HG03095 (cell line): ENCODE measurements around the gene SLC25A10.
"Not testable (repeated sequence)": the region's sequence is repeated elsewhere in the genome, so short reads cannot be mapped to it uniquely, and the experiment has no call there.

Source experiments
- ATAC-seq: cut with Tn5 transposase; IDR thresholded peaks from one replicate; pipeline ENCODE4 v1.9.1; 2021; ENCODE audit warnings: moderate library complexity; ENCODE audit not compliant: unreplicated experiment

Gene SLC25A10

DNA sequence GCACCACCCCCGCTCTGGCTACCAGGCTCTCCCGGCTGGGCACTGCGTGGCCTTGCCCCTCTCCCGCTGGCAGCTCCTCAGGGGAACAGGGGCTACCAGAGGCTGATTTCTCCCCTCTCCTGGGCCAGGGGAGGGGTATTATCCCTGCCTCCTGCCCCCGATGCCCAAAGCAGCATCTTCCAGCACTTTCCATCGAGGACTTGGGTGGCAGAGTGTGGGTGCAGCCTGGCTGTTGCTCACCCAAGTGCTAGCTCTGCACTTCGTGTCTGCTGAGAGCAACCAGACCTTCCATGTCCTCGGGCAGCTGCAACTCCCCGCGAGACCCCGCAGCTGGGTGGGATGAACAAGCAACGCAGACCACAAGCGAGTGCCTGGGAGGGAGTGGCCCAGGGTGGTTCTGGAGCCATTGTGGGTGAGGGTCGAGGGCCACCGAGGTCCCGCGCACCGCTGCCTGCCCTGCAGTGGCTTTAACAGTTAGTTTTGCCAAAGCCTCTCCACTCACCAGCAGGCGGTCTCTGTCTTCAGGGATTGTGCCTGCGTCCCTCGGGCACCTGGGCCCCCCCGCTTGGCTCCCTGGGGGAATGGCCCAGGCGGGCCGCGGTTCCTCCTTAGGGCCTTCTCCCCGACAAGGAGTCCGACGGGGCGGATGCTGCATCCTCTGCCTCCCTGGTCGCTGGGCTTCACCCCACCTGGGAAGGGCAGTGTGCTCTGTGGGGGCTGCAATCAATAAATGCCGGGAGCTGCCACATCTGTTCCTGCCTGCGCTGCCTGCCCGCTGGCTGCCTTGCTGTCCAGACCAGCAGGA is 8.4 kb downstream of the SLC25A10 start:
- no peak for ATAC-seq

DNA sequence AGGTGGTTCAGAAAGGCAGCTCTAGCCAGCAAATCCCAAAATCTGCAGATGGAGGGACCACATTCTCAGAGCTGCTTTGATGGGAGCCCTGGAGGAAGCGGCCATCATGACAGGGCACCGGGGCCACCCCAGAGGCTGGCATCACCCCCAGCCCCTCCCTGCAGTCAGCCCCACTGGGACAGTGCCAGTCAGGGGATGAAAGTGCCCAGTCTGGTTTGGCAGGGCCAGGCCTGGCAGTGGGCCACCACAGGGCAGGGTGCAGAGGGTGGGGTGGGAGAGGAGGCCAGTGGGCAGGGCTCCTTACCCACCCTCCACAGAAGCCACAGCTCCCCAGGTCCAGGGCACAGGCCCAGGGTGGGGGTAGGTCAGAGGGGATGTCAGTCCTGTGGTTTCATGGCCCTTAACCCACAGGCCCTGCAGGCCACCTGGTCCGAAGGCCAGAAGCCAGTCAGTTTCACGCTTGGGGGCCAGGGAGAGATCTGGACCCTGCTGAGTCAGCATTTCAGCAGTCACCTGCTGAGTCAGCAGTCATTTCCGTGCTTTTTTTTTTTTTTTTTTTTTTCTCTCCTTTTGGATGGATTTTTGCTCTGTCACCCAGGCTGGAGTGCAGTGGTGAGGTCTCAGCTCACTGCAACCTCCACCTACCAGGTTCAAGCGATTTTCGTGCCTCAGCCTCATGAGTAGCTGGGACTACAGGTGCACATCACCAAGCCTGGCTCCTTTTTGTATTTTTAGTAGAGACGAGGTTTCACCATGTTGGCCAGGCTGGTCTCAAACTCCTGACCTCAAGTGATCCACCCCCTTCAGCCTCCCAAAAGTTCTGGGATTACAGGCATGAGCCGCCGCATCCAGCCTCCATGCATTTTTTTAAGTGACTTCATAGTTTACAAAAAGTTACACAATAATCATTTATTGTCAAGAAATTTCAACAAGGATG is 10.4 kb downstream of the SLC25A10 start:
- no peak for ATAC-seq

DNA sequence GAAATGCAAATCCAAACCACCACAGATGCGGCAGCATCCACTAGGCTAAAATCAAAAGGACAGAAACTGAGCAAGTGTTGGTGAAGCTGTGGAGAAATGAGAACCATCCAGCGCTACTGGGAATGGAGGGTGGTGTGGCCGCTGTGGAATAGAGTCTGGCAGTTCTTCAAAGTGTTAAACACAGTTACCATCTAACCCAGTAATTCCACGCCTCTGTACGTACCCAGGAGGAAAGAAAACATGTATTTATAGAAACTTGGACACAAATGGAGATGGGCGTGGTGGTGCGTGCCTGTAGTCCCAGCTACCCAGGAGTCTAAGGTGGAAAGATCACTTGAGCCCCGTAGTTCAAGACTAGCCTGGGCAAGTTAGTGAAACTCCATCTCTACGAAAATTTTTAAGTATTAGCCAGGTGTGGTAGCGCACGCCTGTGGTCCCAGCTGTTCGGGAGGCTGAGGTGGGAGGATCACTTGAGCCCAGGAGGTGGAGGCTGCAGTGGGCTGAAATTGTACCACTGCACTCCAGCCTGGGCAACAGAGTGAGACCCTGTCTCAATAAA is 11.6 kb downstream of the SLC25A10 start:
- ATAC-seq: no peak

DNA sequence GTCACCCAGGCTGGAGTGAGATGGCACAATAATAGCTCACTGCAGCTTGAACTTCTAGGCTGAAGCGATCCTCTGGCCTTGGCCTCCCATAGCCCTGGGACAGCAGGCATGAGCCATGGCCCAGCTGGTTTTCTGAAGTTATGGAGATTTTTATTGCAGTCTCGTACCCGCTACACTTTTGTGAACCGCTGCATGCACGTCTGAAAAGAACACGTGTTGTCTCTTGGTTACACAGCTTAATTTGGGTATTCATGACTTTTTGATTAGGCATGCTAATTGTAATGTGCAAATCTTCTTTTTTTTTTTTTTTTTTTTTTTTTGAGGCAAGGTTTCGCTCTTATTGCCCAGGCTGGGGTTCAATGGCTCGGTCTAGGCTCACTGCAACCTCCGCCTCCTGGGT is 13.4 kb downstream of the SLC25A10 start:
- ATAC-seq: no peak

DNA sequence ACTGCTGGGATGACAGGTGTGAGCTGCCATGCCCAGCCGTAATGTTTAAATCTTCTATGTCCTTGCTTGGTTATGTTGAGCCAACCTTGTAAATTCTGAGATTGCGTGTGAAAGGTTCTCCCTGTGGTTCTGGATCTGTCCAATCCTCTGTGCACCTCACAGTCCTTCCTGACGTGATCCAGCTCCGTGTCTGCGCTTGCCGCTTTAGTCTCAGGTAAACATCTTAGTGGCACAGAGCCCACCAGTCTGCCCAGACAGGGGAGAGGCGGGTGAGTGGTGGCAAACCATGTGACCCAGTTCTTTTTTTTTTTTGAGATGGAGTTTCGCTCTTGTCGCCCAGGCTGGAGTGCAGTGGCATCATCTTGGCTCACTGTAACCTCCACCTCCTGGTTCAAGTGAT is 13.9 kb downstream of the SLC25A10 start:
- ATAC-seq: no peak

DNA sequence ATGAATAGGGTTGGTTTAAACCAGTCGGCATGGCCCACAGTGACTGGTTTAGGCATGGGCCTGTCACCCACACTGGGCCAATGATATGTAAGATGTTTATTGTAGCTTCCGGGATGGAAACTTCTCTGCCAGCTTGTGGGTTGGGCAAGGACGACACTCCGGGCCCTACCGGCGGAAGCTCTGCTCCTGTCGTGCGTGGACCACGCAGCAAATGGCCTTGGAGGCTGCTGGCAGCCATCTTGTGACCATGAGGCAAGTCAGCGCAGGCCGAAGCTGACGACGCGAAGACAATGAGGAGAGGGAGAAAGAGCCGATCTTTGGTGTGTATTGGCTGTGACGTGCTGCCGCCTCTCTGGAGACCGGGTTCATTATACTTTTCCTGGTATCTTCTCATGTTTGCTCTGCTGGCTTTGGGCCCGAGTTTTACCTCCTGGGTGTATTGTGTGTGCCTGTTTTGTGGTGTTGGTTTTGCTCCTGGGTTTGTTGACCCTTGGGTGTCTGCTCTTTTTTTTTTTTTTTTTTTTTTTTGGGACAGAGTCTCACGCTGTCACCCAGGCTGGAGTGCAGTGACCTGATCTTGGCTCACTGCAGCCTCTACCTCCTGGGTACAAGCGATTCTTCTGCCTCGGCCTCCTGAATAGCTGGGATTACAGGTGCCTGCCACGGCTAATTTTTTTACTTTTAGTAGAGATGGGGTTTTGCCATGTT is 15.4 kb downstream of the SLC25A10 start:
- no peak for ATAC-seq

DNA sequence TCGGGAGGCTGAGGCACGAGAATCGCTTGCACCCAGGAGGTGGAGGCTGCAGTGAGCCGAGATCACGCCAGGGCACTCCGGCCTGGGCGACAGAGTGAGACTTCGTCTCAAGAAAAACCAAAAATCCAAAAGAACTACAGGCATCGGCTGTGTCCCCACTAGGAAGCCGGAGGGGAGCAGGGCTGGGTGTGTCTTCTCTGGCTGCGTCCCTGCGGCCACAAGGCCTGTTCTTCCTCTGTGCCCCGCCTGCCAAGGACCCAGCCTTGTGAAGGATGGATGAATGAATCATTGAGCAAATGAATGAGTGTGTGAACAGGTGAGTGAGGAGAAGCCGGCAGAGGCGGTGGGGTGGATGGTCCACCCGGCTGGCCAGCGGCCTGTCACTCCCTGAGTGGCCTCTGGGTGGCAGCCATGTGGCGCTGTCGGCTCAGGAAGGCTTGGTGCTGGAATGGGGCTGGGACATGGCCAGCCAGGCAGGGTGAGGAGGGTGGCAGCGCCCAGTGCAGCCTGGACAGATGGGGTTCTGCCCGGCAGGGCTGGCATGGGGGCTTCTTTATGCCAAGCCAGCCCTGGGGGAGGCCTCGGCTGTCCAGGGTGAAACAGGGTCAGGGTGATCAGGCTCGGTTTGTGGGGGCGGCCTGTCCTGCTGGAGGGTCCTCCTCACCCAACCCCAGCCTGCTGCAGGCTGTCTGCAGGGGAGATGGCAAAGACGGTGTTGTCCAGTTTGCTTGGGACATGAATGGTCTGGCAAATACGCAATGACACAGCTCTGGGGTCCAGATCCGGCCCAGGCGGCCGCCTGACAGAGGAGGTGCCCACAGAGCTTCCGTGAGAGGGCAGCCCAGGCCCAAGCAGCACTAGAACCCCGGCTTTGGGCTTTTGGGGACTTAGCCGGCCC is 21.7 kb downstream of the SLC25A10 start:
- no peak for ATAC-seq

DNA sequence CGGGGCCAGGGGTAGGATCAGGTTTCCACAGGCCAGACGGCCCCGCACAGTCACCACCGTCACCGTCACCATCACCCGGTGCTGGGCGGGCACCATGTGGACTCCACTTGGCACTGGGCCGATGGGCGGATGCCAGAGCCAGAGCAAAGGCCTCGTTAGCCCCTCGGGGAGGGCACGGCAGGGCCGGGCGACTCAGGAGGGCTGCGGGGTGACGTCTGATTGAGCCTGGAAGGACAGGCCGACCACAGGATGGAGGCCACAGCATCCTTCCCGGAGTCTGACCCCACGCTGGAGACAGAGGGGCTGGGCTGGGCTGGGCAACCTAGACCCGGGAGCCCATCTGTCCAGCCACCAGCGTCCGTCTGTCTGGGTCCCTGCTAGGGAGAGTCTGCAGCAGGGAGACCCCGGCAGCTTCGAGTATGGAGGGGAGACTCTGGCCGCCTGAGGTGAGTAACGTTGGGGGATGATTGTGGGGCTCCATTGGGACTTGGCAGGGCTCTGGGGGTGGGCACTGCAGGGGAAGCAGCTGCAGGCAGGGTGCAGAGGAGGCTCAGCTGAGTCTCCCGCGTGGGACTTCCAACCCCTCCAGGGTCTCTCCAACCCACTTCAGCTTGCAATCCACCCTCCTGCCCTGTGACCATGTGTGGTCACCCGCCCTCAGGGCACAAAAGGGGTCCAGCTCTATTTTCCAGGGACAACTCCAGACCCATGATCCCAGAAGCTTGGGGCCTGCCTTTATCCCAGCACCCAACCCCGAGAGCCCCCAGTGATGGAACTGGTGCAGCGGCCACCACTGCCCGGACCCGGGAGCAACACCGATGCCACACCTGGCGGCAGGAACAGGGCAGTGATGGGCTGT is 22.6 kb downstream of the SLC25A10 start:
- ATAC-seq: no peak

DNA sequence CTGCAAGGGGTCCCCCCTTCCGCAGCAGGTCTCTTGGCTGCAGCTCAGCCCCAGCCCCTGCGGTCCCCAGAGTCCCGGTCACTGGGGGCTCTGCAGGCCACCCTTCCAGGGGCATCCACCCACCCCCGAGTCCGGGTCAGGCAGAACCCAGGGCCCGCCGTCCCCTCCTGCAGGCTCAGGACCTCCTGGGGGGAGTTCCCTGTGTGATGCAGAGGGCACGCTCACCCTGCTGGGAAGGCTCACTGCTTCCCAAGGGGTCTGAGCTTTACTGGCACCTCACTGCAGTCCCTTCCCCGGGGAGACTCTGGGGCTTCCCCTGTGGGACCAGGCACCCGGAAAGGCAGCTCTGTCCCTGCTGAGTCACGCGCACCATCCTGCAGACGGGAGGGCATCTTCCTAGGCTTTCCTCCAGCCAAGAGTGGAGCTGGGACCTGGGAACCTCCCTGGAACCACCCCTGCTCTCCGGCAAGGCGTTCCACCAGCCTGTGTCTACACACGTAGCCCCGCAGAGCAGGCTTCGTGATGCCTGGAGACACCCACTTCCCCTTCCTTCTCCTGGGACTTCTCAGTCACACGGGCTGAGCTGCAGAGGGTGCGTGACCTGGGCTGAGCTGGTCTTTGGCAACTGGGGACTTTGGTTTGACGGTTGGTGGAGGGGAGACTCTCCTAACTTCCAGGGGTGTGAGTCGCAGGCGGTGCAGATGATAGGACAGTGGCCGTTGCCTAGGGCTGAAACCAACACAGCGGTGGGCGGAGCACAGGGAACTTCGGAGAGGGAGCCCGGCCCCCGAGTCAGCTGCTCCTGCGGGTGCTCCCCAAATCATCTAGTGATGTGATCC is 23.4 kb downstream of the SLC25A10 start:
- no peak for ATAC-seq

DNA sequence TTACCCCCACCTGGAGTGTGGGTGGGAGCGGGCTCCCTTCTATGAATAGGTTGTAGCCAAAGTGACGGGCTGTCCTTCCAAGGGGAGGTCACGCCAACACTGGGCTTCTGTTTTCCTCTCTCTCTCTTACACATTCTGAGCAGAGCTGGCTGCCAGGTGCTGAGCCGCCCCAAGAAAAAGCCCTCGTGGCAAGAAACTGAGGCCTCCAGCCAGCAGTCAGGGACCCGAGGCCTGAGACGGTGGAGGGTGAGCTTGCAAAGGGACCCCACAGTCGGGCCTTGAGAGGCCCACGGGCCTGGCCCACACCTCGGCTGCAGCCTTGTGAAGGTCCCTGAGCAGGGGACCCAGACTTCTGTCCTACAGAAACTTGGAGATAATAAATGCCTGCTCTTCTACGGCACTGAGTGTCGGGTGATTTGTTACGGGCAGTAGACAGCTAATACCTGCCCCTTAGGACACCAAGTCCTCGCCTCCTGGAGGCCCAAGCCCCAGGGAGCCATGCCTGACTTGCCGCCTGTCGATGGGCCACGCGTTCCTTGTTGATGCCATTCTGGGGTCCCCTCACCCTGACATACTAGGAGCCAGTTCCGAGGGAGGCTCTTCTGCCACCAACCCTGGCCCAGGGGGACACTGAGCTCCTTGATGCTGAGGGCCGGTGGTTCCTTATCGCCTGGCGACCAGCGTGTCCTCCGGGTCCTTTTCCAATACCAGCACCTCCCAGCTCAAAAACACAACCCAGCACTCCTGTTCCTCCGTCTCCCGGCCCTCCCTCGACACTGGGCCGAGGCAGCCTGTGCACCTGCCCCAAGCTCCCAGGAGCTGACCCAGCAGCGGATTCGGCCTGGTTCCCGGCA is 26.1 kb downstream of the SLC25A10 start:
- no peak for ATAC-seq

DNA sequence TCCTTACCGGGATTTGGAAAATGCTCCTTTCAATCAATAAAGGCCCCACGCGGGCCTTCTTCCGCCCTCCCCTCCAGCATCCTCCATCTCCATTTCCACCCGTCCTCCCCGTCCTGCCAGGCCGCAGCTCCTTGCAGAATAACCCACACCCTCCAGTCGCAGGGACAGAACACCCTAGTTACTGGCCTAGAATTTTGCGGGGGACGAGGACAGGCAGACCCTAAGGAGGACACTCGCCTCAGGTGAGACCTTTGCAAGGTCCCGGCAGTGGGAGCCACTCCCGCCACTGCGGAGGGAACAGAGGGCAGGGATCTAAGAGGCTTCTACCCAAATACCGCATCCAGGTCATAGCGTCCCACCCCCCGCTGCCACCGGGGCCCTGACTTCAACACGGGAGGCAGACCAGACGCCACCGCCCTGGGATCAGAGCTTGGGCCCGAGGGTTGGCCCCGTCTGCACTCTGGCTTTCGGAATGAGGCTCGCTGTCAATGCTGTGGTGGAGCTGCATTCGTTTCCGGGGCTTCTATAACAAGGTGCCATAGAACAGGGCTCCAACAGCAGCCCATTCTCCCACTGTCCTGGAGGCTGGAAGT is 26.8 kb downstream of the SLC25A10 start:
- ATAC-seq: no peak

DNA sequence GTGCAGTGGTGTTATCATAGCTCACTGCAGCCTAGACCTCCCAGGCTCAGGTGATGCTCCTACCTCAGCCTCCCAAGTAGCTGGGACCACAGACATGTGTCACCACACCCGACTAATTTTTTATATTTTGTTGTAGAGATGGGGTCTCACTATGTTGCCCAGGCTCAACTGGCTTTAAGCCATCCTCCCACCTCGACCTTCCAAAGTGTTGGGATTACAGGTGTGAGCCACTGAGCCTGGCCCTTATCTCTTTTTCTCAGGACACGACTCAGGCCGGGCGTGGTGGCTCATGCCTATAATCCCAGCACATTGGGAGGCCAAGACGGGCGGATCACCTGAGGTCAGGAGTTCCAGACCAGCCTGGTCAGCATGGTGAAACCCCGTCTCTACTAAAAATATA is 27.5 kb downstream of the SLC25A10 start:
- not testable (repeated sequence) for ATAC-seq

DNA sequence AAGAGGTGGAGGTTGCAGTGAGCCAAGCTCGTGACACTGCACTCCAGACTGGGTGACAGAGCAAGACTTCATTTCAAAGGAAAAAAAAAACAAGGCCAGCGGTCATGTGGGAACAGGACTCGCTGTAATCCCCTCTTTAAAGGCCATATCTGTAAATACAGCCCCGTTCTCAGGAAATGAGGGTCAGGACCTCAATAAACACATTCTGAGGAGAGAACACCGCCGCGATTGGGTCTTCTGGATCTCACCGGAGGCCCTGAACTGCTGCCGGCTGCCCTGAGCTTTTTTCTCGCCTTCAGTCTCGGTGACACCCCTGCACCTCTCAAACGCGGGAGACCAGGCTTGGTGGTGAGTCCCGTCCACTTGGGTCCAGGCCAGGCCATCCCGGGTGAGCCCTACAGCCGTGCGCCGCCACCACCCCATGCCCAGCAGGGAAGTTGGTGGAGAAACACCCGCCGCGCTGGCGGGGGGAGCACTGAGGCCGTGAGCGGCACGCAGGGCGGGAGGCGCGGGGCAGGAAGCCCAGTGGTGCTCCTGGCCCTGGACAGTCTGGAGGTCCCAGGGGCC is 28.4 kb downstream of the SLC25A10 start:
- no peak for ATAC-seq

DNA sequence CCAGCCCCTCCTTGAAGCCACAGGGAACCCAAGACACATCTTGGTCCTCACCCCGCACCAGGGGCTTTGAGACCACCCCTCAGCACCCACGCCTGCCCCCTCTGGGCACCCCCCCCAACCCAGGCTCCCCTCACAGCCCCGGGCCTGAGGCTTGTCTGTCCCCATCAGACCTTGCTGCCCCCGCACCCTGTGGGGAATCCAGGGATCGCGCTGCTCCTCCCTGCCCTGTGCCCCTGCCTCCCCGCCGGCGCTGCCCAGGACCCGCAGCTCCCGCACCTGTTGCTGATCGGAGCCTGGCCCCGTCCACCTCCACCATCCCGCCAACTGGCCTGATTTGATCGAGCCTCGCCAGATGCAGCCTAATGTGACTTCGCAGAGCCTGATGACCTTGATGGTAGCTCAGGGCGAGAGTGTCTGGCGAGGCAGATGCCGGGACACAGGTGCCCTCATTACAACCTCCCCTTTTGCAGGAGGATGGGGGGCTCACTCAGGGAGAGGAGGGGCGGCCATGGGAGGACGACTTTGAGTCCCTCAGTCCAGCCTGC is 29.0 kb downstream of the SLC25A10 start:
- no peak for ATAC-seq

DNA sequence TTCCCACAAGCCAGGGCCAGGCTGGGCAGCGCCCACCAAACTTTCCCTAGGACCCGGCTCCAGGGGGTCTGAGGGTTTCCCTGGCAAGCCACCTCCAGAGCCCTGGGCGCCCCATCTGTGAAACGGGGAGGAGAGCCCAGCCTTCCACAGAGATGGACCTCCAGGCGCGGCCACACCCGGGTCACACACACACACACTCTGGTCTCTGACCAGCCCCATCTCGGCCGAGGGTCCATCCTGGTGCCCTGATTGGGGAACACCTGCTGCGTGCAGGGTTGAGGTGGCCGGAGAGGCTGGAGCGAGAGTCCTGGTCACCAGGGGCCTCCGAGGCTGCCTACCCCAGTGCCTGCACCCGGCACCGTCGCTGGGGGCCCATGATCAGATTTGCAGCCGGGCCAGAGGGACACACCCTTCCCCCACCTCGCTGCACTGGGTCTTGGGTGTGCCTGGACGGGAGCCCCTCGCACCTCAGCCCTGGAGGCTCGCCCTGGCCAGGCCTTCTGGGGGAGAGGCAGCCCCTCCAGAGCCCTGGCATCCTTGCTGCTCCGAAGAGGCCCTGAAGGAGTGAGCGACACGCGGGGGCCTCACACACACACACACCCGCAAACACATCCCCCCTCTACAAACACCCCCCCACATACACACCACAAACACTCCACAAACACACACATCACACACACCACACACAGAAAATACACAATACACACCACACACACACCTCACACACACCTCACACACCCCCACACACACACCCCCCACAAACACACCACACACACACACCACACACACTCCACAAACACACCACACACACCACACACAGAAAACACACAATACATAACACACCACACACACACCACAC is 29.7 kb downstream of the SLC25A10 start:
- no peak for ATAC-seq
